ENCODE data around the gene NELL1.

NELL1 gene

DNA sequence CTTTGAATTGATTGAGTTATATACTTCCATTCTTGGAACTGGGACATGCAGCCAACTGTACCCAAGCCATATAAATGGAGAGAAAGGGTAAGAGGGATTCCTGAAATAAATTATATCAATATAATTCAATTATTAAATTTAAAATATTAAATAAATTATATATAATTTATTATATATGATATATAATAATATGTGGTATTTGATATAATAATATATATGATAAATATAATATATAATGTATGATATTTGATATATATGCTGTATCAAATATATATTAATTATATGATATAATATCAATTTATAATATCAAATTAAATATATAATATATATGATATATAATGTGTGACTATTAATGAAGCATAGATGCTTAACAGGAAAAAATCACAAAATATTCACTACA is 677.0 kb downstream of the NELL1 start:
- Histone ChIP-seq H2BK12ac (ENCODE audit: low read length in 2 of 2) (no peak overlapping the region), H3K9me3 (ENCODE audit: control insufficient read depth, low read length) (no peaks in the 10 kb centered on the region), H3K4ac (ENCODE audit: low read depth in 1 of 2, low read length in 2 of 2) (no peak overlapping the region), H3K14ac (ENCODE audit: low read length in 2 of 2) (no peak overlapping the region), H3K18ac (ENCODE audit: low read depth in 1 of 2, low read length in 2 of 2) (no peak overlapping the region), H3K36me3 (ENCODE audit: control insufficient read depth in 1 of 2, insufficient read depth in 2 of 2, low read depth in 1 of 2, low read length in 2 of 2) (no peaks in the 10 kb centered on the region), H3K4me2 (ENCODE audit: low read length, poor library complexity, severe bottlenecking) (no peak overlapping the region), H4K91ac (ENCODE audit: low read length) (no peak overlapping the region), H3K23ac (ENCODE audit: low read length in 2 of 2) (no peak overlapping the region), H2BK5ac (ENCODE audit: low read depth, low read length, poor library complexity, severe bottlenecking) (no peak overlapping the region), H3K4me3 (ENCODE audit: insufficient read depth in 1 of 2, low read depth in 1 of 2, low read length in 2 of 2) (no peak overlapping the region), H2AK5ac (ENCODE audit: low read length, severe bottlenecking) (no peak overlapping the region), H4K8ac (ENCODE audit: low read length) (no peak overlapping the region), H2BK15ac (ENCODE audit: low read depth, poor library complexity, severe bottlenecking) (no peak overlapping the region), H2AFZ (ENCODE audit: low read depth, low read length) (no peak overlapping the region), H3K4me1 (ENCODE audit: control insufficient read depth, insufficient read depth, low read depth, low read length) (no peaks in the 10 kb centered on the region), H3K27ac (ENCODE audit: low read length, poor library complexity, severe bottlenecking) (no peak overlapping the region), H3K79me1 (replicated peaks; ENCODE audit: low read length, poor library complexity, severe bottlenecking) (no peaks in the 10 kb centered on the region), H3K27me3 (ENCODE audit: control insufficient read depth in 1 of 2, insufficient read depth in 1 of 2, low read length in 2 of 2) (no peaks in the 10 kb centered on the region), H2BK120ac (ENCODE audit: low read depth, low read length) (no peak overlapping the region), H3K9ac (ENCODE audit: low read length) (no peak overlapping the region)
- DNase-seq, result no peak

DNA sequence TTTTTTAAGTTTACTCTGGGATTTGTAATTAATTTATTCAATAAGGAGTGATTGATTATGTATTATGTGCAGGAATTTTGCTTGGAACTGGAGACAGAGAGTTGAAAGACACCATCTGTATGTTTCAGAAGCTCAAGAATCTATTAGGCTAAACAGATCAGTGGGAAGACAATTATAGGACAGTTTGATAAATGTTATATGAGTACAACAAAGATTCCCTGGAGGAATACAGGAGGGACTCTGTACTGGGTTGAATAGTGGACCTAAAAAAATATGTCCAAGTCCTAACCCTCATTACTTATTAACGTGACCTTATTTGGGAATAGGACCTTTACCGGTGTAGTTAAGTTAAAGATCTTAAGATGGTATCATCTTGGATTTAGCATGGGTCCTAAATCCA is 681.2 kb downstream of the NELL1 start:
- H2BK5ac ChIP-seq (ENCODE audit: low read depth, low read length, poor library complexity, severe bottlenecking), result no peak overlapping the region
- H3K18ac ChIP-seq (ENCODE audit: low read depth in 1 of 2, low read length in 2 of 2), result no peak overlapping the region
- no peak overlapping the region for H3K14ac ChIP-seq (ENCODE audit: low read length in 2 of 2)
- 92% methylated on average over 2 of the region's 2 CpGs for WGBS
- H3K27ac ChIP-seq (ENCODE audit: low read length, poor library complexity, severe bottlenecking), result no peak overlapping the region
- no peak overlapping the region for H2AK5ac ChIP-seq (ENCODE audit: low read length, severe bottlenecking)
- no peaks in the 10 kb centered on the region for H3K27me3 ChIP-seq (ENCODE audit: control insufficient read depth in 1 of 2, insufficient read depth in 1 of 2, low read length in 2 of 2)
- no peak overlapping the region for H4K91ac ChIP-seq (ENCODE audit: low read length)
- no peak overlapping the region for H3K9ac ChIP-seq (ENCODE audit: low read length)
- no peak overlapping the region for H4K8ac ChIP-seq (ENCODE audit: low read length)
- no peak overlapping the region for H2BK12ac ChIP-seq (ENCODE audit: low read length in 2 of 2)
- no peaks in the 10 kb centered on the region for H3K36me3 ChIP-seq (ENCODE audit: control insufficient read depth in 1 of 2, insufficient read depth in 2 of 2, low read depth in 1 of 2, low read length in 2 of 2)
- no peaks in the 10 kb centered on the region for H3K9me3 ChIP-seq (ENCODE audit: control insufficient read depth, low read length)
- H3K4me1 ChIP-seq (ENCODE audit: control insufficient read depth, insufficient read depth, low read depth, low read length), result no peaks in the 10 kb centered on the region
- no peak overlapping the region for H3K4me3 ChIP-seq (ENCODE audit: insufficient read depth in 1 of 2, low read depth in 1 of 2, low read length in 2 of 2)
- no peak overlapping the region for H3K23ac ChIP-seq (ENCODE audit: low read length in 2 of 2)
- H3K79me1 ChIP-seq (replicated peaks; ENCODE audit: low read length, poor library complexity, severe bottlenecking), result no peaks in the 10 kb centered on the region
- no peak overlapping the region for H2BK15ac ChIP-seq (ENCODE audit: low read depth, poor library complexity, severe bottlenecking)
- H2AFZ ChIP-seq (ENCODE audit: low read depth, low read length), result no peak overlapping the region
- no peak overlapping the region for H3K4ac ChIP-seq (ENCODE audit: low read depth in 1 of 2, low read length in 2 of 2)
- DNase-seq, result no peak
- no peak overlapping the region for H2BK120ac ChIP-seq (ENCODE audit: low read depth, low read length)
- H3K4me2 ChIP-seq (ENCODE audit: low read length, poor library complexity, severe bottlenecking), result no peak overlapping the region

DNA sequence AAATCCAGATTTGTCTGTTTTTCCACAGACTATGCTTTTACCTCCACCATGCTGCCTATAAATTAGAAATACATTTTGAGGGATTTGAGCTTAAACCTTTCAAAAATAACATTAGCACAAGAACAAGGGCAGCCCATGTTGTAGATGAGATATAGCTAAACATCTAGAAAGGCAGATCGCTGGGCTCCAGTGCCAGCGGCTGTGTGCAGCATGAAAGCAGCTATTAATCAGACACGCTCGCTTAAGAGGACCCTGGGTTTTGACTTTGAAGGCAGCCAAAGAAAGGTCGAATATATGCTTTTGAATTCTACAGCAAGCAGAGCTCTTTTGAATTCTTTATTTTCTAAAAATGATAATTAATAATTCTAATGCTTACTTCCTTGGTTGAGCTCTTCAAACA is 684.0 kb downstream of the NELL1 start:
- H2BK12ac ChIP-seq (ENCODE audit: low read length in 2 of 2), result no peak overlapping the region
- H2BK120ac ChIP-seq (ENCODE audit: low read depth, low read length), result no peak overlapping the region
- no peak overlapping the region for H3K4me2 ChIP-seq (ENCODE audit: low read length, poor library complexity, severe bottlenecking)
- H4K8ac ChIP-seq (ENCODE audit: low read length), result no peak overlapping the region
- H3K4me1 ChIP-seq (ENCODE audit: control insufficient read depth, insufficient read depth, low read depth, low read length), result no peaks in the 10 kb centered on the region
- no peak overlapping the region for H3K4ac ChIP-seq (ENCODE audit: low read depth in 1 of 2, low read length in 2 of 2)
- no peak overlapping the region for H2AFZ ChIP-seq (ENCODE audit: low read depth, low read length)
- H3K4me3 ChIP-seq (ENCODE audit: insufficient read depth in 1 of 2, low read depth in 1 of 2, low read length in 2 of 2), result no peak overlapping the region
- H3K27ac ChIP-seq (ENCODE audit: low read length, poor library complexity, severe bottlenecking), result no peak overlapping the region
- no peak overlapping the region for H3K18ac ChIP-seq (ENCODE audit: low read depth in 1 of 2, low read length in 2 of 2)
- H3K9me3 ChIP-seq (ENCODE audit: control insufficient read depth, low read length), result no peaks in the 10 kb centered on the region
- no peak for DNase-seq
- no peak overlapping the region for H2BK15ac ChIP-seq (ENCODE audit: low read depth, poor library complexity, severe bottlenecking)
- no peak overlapping the region for H3K9ac ChIP-seq (ENCODE audit: low read length)
- H3K79me1 ChIP-seq (replicated peaks; ENCODE audit: low read length, poor library complexity, severe bottlenecking), result no peaks in the 10 kb centered on the region
- H4K91ac ChIP-seq (ENCODE audit: low read length), result no peak overlapping the region
- H2AK5ac ChIP-seq (ENCODE audit: low read length, severe bottlenecking), result no peak overlapping the region
- 79% methylated on average over 4 of the region's 5 CpGs for WGBS
- no peak overlapping the region for H3K23ac ChIP-seq (ENCODE audit: low read length in 2 of 2)
- H2BK5ac ChIP-seq (ENCODE audit: low read depth, low read length, poor library complexity, severe bottlenecking), result no peak overlapping the region
- H3K27me3 ChIP-seq (ENCODE audit: control insufficient read depth in 1 of 2, insufficient read depth in 1 of 2, low read length in 2 of 2), result no peaks in the 10 kb centered on the region
- no peak overlapping the region for H3K14ac ChIP-seq (ENCODE audit: low read length in 2 of 2)
- H3K36me3 ChIP-seq (ENCODE audit: control insufficient read depth in 1 of 2, insufficient read depth in 2 of 2, low read depth in 1 of 2, low read length in 2 of 2), result no peaks in the 10 kb centered on the region

DNA sequence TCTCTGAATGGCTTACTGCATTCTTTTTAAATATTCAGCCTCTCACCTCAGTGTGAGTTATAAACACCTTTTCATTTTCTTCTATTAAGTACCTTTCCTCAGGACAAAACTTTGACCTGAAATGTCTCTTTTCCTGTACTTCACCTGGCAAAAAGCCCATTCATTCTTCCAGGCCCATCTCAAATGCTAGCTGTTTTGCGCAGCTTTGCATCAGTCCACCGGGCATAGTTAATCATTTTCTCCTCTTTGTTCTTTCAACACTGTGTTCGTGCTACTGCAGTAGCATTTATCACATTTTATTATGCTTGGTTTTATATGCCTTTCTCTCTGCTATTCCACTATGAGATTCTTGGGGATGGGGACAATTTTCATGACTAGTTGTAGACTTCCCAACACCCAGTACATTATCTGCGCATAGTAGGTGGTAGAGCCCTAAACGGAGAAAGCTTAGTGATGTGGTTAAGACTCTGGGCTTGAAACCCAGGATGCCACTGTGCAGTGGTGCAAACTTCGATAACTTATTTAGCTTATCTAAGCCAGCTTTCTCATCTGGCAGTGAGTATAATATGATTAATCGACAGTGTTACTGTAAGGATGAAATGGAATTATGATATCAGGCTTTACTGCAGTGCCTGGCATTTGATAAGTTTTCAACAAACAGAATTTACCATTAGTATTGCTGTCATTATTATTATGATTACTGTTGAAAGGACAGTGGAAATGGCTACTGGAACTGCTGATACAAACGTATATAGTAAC is 695.7 kb downstream of the NELL1 start:
- 85% methylated on average over 7 of the region's 8 CpGs for WGBS
- Histone ChIP-seq H3K14ac (ENCODE audit: low read length in 2 of 2) (no peak overlapping the region), H2BK15ac (ENCODE audit: low read depth, poor library complexity, severe bottlenecking) (no peak overlapping the region), H3K27ac (ENCODE audit: low read length, poor library complexity, severe bottlenecking) (no peak overlapping the region), H3K18ac (ENCODE audit: low read depth in 1 of 2, low read length in 2 of 2) (no peak overlapping the region), H2AK5ac (ENCODE audit: low read length, severe bottlenecking) (no peak overlapping the region), H2AFZ (ENCODE audit: low read depth, low read length) (no peak overlapping the region), H2BK12ac (ENCODE audit: low read length in 2 of 2) (no peak overlapping the region), H4K91ac (ENCODE audit: low read length) (no peak overlapping the region), H3K27me3 (ENCODE audit: control insufficient read depth in 1 of 2, insufficient read depth in 1 of 2, low read length in 2 of 2) (no peaks in the 10 kb centered on the region), H3K9me3 (ENCODE audit: control insufficient read depth, low read length) (no peaks in the 10 kb centered on the region), H3K4ac (ENCODE audit: low read depth in 1 of 2, low read length in 2 of 2) (no peak overlapping the region), H4K8ac (ENCODE audit: low read length) (no peak overlapping the region), H2BK5ac (ENCODE audit: low read depth, low read length, poor library complexity, severe bottlenecking) (no peak overlapping the region), H3K79me1 (replicated peaks; ENCODE audit: low read length, poor library complexity, severe bottlenecking) (no peaks in the 10 kb centered on the region), H2BK120ac (ENCODE audit: low read depth, low read length) (no peak overlapping the region), H3K23ac (ENCODE audit: low read length in 2 of 2) (no peak overlapping the region), H3K4me1 (ENCODE audit: control insufficient read depth, insufficient read depth, low read depth, low read length) (no peaks in the 10 kb centered on the region), H3K9ac (ENCODE audit: low read length) (no peak overlapping the region), H3K4me3 (ENCODE audit: insufficient read depth in 1 of 2, low read depth in 1 of 2, low read length in 2 of 2) (no peak overlapping the region), H3K4me2 (ENCODE audit: low read length, poor library complexity, severe bottlenecking) (no peak overlapping the region), H3K36me3 (ENCODE audit: control insufficient read depth in 1 of 2, insufficient read depth in 2 of 2, low read depth in 1 of 2, low read length in 2 of 2) (no peaks in the 10 kb centered on the region)
- DNase-seq, result no peak

Data from mesenchymal stem cell (in vitro differentiated cells and primary cell).